Iris pigment epithelial cell (primary cell): ENCODE measurements around the gene COQ8A.

Experiments used
- DNase-seq: peaks from one replicate; pipeline ENCODE4 v3.0.0-alpha.2; 2011; ENCODE audit warnings: low read depth

The COQ8A gene

GRCh38 chr1:226974544-226975258 lies 34.6 kb downstream of the COQ8A start:
- no peak for DNase-seq

GRCh38 chr1:226975259-226976250 lies 35.5 kb downstream of the COQ8A start:
- no peak for DNase-seq

- no peak for DNase-seq
Observed at GRCh38 chr1:226976276-226976977, 36.3 kb downstream of the COQ8A start.

DNA sequence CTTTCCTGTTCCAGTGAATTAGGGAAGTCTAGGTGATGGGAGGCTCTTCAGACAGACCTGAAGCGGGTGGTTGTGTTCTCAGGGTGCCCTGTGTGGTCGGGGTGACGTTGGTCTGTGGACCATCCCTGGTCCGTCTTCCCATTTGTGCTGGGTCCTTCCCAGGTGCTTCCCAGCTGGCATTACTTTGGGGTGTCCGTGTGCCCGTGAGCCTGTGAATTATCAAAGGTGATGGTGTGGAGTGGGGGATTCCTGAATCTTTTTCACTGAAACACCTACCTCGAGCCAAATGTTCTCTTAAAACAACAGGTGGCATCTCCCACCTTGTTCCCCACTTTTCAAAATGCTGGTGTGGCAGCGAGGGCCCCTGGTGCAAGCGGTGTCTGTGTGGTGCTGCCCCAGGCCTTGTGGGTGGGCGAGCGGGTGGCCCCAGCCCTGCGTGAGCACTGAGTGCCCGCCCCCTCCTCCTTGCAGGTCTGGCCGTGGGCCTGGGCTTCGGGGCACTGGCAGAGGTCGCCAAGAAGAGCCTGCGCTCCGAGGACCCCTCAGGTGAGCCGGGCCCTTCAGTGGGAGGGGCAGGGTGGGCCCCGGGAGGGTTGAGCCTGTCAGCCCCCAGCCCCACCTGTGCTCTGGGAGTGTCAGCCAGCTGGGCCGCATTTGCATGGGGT lies 37.0 kb downstream of the COQ8A start:
- DNase-seq: no peak

DNA sequence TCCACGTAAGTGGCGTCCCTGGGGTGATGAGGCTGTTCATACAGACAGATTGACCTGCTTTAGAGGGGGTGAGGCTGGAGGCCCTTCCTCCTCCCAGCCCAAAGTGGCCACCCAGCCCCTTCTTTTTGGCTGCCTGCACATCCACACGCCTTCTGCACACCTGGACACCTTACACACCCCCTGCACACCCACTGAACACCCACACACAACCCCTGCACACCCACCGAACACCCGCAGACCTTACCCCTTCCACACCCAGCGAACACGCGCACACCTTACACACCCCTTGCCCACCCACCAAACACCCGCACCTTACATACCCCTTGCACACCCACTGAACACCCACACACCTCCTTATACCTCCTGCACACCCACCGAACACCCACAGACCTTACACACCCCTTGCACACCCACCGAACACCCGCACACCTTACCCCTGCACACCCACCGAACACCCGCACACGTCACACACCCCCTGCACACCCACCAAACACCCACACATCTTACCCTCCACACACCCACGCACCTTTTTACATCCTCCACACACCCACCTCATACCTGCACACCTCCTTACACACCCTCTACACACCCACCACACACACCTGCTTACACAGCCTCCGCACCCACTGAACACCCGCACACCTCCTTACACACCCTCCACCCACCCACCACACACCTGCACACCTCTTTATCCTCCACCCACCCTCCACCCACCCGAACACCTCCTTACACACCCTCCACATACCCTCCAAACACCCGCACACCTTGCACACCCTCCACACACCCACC lies 37.7 kb downstream of the COQ8A start:
- no peak for DNase-seq

- DNase-seq: no peak
Observed at GRCh38 chr1:226978432-226979114, 38.5 kb downstream of the COQ8A start.

GRCh38 chr1:226979115-226979516 lies 39.0 kb downstream of the COQ8A start:
- no peak for DNase-seq

DNA sequence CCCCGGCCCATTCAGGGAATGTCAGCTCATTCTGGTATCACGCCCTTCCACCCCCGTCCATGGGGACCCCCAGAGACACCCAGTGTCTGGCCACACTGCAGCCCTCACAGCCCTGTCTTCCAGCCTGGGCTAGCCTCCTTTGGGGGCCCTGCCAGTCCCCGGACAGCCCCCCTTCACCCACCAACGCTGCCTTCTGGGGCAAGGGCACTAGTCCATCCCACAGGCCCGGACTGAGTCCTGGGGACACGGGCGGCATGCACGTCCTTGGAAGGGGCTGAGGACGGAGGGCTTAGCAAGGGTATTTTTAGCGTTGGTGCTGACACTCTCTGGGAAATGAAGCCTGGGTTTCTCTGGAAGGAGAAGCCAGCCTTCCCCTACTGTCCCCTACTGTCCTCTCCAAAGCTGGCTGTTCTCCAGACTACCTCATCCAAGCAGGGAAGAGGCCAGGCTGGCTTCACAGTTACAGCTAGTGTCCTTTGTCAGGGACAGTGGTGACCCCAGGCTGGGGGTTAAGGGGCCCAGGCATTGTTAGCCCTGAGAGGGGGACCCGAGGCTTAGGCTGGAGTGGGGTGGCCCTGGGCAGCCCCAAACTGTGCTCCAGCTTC lies 39.5 kb downstream of the COQ8A start:
- DNase-seq: no peak

GRCh38 chr1:226980122-226980560 lies 40.0 kb downstream of the COQ8A start:
- no peak for DNase-seq

GRCh38 chr1:226980565-226981385 lies 40.7 kb downstream of the COQ8A start:
- no peak for DNase-seq

DNA sequence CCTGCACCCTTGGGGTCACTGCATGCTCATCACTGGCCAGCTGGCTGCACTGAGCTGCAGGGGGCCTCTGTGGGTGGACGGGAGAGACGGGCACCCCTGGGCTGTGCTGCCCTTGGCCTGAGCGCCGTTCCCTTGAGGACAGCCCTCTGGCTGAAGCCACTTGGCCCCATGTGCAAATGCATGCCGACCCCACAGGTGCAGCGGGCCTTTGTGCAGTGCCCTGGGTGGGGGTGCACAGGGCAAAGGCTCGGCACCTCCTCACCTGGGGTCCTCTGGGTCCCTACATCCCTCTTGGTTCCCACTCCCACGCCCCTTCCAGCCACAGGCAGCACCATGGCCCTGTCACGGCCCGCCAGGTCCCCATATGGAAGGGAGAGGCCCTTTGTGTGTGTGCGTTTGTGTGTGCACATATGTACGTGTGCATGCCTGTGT lies 41.3 kb downstream of the COQ8A start:
- DNase-seq: no peak

- DNase-seq: no peak
Observed at GRCh38 chr1:226981838-226982237, 41.7 kb downstream of the COQ8A start.

DNA sequence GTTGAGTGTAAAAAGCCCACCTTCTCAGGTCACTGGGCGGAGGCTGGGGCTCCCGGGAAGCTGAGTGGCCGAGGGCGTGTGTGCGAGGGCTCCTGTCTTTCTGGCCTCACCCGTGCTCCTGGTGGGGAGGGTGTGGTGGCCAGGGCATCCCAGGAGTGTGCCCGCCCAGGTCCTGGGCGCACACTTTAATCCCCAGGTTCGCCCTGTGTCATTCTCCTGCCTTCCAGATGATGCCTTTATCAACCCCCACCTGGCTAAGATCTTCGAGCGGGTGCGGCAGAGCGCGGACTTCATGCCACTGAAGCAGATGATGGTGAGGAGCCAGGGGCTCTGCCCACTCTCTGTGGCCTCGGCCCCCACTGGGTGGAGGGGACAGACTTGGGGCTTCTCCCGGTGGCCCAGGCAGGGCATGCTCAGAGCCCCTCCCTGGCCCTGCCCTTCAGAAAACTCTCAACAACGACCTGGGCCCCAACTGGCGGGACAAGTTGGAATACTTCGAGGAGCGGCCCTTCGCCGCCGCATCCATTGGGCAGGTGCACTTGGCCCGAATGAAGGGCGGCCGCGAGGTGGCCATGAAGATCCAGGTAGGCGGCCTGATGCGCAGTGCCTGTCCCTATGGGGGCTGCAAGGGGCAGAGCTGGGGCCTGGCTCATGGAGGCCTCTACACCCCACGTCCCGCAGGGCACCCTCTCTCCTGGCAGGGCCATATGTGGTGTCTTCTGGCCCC lies 42.5 kb downstream of the COQ8A start:
- no peak for DNase-seq

DNA sequence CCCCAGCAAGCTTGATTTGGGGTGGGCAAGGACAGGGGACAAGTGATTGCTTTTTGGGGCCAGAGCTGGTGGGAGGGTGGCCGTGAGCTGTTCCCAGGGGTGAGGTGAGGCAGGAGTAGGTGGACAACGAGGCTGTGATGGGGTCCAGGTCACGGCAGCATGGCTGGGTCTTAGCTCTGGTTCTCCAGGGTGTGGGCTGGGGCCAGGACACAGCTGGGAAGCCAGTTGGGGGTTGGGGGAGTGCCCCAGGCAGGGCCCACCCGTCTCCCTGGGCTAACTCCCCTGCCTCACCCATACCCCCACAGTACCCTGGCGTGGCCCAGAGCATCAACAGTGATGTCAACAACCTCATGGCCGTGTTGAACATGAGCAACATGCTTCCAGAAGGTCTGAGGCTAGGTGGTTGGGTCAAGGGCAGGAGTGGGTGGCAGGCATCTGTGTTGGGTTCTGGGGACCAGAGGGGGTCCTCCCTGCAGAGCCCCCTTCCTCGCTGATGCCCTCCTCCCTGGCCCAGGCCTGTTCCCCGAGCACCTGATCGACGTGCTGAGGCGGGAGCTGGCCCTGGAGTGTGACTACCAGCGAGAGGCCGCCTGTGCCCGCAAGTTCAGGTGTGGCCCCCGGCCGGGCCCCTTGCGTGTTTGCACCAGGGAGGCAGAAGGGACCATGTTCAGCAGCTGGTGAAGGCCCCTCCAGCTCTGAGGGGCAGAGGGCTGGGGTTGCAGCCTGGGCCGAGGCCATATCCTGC lies 43.3 kb downstream of the COQ8A start:
- no peak for DNase-seq

GRCh38 chr1:226983992-226984364 lies 43.9 kb downstream of the COQ8A start:
- DNase-seq: no peak

GRCh38 chr1:226984521-226985238 lies 44.6 kb downstream of the COQ8A start:
- no peak for DNase-seq

DNA sequence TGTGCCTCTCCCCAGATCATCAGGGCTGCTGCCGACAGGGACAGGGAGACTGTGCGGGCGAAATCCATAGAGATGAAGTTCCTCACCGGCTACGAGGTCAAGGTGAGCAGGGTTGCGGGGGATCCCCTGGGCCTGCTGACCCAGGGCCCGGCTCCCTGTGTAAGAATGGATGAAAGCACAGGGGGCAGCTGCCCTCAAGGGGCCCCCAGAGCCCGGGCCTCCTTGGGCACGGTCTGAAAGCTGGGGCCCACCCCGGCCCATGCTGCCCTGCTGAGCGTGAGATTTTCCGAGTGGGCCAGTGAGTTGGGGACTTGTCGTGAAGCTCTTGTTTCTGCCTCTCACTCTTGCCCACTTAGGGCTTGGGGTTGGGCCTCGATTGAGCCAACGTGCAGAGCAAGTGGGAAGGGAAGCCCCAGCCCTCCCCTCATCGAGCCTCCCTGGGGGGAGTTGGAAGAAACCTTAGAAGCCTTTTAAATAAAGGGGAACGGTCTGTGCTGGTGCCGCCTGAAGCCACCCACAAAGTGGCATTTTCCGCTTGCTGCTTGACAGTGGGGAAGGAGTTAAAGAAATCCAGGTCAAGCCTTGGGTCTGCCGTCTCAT lies 45.2 kb downstream of the COQ8A start:
- DNase-seq: no peak
